ENCODE results near the gene CLMP. TPM values are rescaled to one million over a fixed set of nuclear protein-coding genes. Genes with fewer than 3 reads are reported as not detected.
"Not testable (repeated sequence)": the region's sequence is repeated elsewhere in the genome, so short reads cannot be mapped to it uniquely, and the experiment has no call there.

The CLMP gene
- total and polyA plus RNA-seq, 8 donors, result 0.46 to 5.5 (median 1.0) TPM

GRCh38 chr11:123098990-123099389 lies 96.1 kb downstream of the CLMP start:
- no peak for DNase-seq
- Histone ChIP-seq H3K27ac (no peak overlapping the region), H3K4me3 (no peak overlapping the region), H3K27me3 (no peaks in the 10 kb centered on the region), H3K36me3 (no peaks in the 10 kb centered on the region), H3K9me3 (no peaks in the 10 kb centered on the region), H3K4me1 (no peaks in the 10 kb centered on the region)
- no peak for ATAC-seq
- intact Hi-C loops (cut with DNase I), result no loop called here
- FAIRE-seq, result no peak
- WGBS, 2 donors, result 63 to 86% methylated on average over 3 of the region's 3 CpGs
- TF ChIP-seq CTCF (IDR thresholded peaks at IDR 0.05), result no peak

- WGBS, 2 donors, result 93 to 95% methylated on average over 3 of the region's 3 CpGs
- TF ChIP-seq CTCF (IDR thresholded peaks at IDR 0.05), result no peak
- Histone ChIP-seq H3K36me3 (no peaks in the 10 kb centered on the region), H3K4me1 (no peaks in the 10 kb centered on the region), H3K27ac (no peak overlapping the region), H3K4me3 (no peak overlapping the region), H3K9me3 (no peaks in the 10 kb centered on the region), H3K27me3 (no peaks in the 10 kb centered on the region)
- ATAC-seq (no peak), DNase-seq (no peak), FAIRE-seq (no peak)
- intact Hi-C loops (cut with DNase I), result no loop called here
Measured at GRCh38 chr11:123093739-123094138, 101.3 kb downstream of the CLMP start.

- Histone ChIP-seq H3K36me3 (no peaks in the 10 kb centered on the region), H3K4me1 (no peaks in the 10 kb centered on the region), H3K4me3 (no peak overlapping the region), H3K27me3 (no peaks in the 10 kb centered on the region), H3K9me3 (no peaks in the 10 kb centered on the region), H3K27ac (no peak overlapping the region)
- ATAC-seq (peak in 1 of 4 donors; percentile 25), FAIRE-seq (no peak), DNase-seq (no peak)
- WGBS, 2 donors, result 27 to 30% methylated on average over 6 of the region's 6 CpGs
- intact Hi-C loops (cut with DNase I), result no loop called here
- no peak for TF ChIP-seq CTCF (IDR thresholded peaks at IDR 0.05)
Measured at GRCh38 chr11:123091506-123091905, 103.5 kb downstream of the CLMP start.

- H3K27me3 ChIP-seq; H3K4me3 ChIP-seq; H3K9me3 ChIP-seq; H3K36me3 ChIP-seq; DNase-seq; H3K27ac ChIP-seq; intact Hi-C loops (cut with DNase I); FAIRE-seq; H3K4me1 ChIP-seq; ATAC-seq: not testable (repeated sequence)
- 91 to 95% methylated on average over 8 of the region's 8 CpGs for WGBS, 2 donors
Measured at GRCh38 chr11:123090168-123090567, 104.9 kb downstream of the CLMP start.

- ATAC-seq; H3K27me3 ChIP-seq; H3K36me3 ChIP-seq; DNase-seq; H3K4me1 ChIP-seq; H3K9me3 ChIP-seq; H3K27ac ChIP-seq; intact Hi-C loops (cut with DNase I); H3K4me3 ChIP-seq; FAIRE-seq: not testable (repeated sequence)
- 85 to 94% methylated on average over 10 of the region's 10 CpGs for WGBS, 2 donors
Measured at GRCh38 chr11:123088896-123089295, 106.2 kb downstream of the CLMP start.

- ATAC-seq; H3K27me3 ChIP-seq; H3K9me3 ChIP-seq; FAIRE-seq; H3K36me3 ChIP-seq; intact Hi-C loops (cut with DNase I); H3K4me3 ChIP-seq; H3K27ac ChIP-seq; DNase-seq: not testable (repeated sequence)
- WGBS, 2 donors, result 88 to 93% methylated on average over 5 of the region's 5 CpGs
- peaks cover 0 to 14% (median 3%) of the 10 kb centered on the region in 3 donors for H3K4me1 ChIP-seq
Measured at GRCh38 chr11:123087657-123088056, 107.4 kb downstream of the CLMP start.
